ENCODE data around the gene PKN2.

DNA sequence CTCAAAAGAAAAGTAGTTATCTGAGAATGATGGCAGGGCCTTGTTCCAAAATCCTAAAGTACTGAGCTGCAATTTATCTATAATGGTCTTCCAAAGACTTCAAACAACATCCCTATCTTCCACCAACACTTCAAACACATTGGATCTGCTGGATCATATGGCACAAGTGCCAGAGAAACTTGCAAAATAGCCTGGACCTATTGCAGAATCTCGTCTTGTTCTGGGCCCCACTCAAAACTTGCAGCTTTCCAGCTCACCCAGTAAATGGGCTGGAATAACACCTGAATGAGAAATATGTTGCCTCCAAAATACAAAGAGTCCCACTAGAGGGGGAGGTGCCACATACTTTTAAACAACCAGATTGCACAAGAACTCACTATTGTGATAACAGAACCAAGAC lies 44.0 kb upstream of the PKN2 start:
- TF ChIP-seq, protein P1, sequence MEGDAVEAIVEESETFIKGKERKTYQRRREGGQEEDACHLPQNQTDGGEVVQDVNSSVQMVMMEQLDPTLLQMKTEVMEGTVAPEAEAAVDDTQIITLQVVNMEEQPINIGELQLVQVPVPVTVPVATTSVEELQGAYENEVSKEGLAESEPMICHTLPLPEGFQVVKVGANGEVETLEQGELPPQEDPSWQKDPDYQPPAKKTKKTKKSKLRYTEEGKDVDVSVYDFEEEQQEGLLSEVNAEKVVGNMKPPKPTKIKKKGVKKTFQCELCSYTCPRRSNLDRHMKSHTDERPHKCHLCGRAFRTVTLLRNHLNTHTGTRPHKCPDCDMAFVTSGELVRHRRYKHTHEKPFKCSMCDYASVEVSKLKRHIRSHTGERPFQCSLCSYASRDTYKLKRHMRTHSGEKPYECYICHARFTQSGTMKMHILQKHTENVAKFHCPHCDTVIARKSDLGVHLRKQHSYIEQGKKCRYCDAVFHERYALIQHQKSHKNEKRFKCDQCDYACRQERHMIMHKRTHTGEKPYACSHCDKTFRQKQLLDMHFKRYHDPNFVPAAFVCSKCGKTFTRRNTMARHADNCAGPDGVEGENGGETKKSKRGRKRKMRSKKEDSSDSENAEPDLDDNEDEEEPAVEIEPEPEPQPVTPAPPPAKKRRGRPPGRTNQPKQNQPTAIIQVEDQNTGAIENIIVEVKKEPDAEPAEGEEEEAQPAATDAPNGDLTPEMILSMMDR (IDR thresholded peaks at IDR 0.05), result no peak
- no peak for TF ChIP-seq POLR2A (IDR thresholded peaks at IDR 0.05)
- no peak for TF ChIP-seq POLR2AphosphoS5 (IDR thresholded peaks at IDR 0.05)

Measured in breast epithelium (tissue), 3 donors.